ENCODE data around the gene LMNTD2. TPM values are rescaled to one million over a fixed set of nuclear protein-coding genes. Genes with fewer than 3 reads are reported as not detected.

The LMNTD2 gene
- total RNA-seq, 1 donor from 2014 or later: 19.3 TPM

DNA sequence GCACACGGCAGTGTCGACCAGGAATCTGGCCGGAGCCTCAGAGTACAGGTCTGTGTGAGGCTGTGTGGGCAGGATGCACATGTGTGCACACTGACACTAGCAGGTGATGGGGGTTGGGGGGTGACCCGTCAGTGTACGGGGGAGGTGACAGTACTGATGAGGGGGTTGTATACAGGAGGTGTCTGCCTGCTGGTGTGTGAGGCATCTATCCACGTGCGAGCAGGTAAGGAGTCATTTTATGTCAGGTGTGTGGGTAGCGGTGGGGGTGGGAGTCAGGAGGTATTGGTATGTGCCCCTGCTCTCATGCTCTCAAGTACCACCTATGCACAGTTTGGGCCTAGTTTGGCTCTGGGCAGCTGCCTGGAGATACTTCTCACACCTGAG, 11.3 kb upstream of the LMNTD2 start:
- Mint-ChIP-seq H3K4me3 (ENCODE audit: low read depth) (no peak overlapping the region), H3K9me3 (ENCODE audit: low read depth) (no peaks in the 10 kb centered on the region), H3K27ac (no peak overlapping the region), H3K36me3 (ENCODE audit: insufficient read depth) (no peaks in the 10 kb centered on the region), H3K27me3 (peaks cover 17% of the 10 kb centered on the region), H3K4me1 (ENCODE audit: low read depth) (peaks cover 12% of the 10 kb centered on the region)
- no peak for DNase-seq (ENCODE audit: low spot score, unreplicated experiment)
- no peak for TF ChIP-seq CTCF (IDR thresholded peaks at IDR 0.05; ENCODE audit: unreplicated experiment)

- Mint-ChIP-seq H3K27me3 (peaks cover 7% of the 10 kb centered on the region), H3K27ac (no peak overlapping the region), H3K9me3 (ENCODE audit: low read depth) (no peaks in the 10 kb centered on the region), H3K36me3 (ENCODE audit: insufficient read depth) (no peaks in the 10 kb centered on the region), H3K4me1 (ENCODE audit: low read depth) (peaks cover 3% of the 10 kb centered on the region), H3K4me3 (ENCODE audit: low read depth) (peak overlapping the region; percentile 73)
- no peak for DNase-seq (ENCODE audit: low spot score, unreplicated experiment)
- no peak for TF ChIP-seq CTCF (IDR thresholded peaks at IDR 0.05; ENCODE audit: unreplicated experiment)
These were observed 8.8 kb upstream of the LMNTD2 start for GRCh38 chr11:569158-569885.

GRCh38 chr11:568306-569157, 8.0 kb upstream of the LMNTD2 start:
- no peak overlapping the region for H3K27ac Mint-ChIP-seq
- H3K27me3 Mint-ChIP-seq: peaks cover 3% of the 10 kb centered on the region
- H3K36me3 Mint-ChIP-seq (ENCODE audit: insufficient read depth): peaks cover 1% of the 10 kb centered on the region
- no peaks in the 10 kb centered on the region for H3K9me3 Mint-ChIP-seq (ENCODE audit: low read depth)
- H3K4me3 Mint-ChIP-seq (ENCODE audit: low read depth): peak overlapping the region; percentile 73
- no peaks in the 10 kb centered on the region for H3K4me1 Mint-ChIP-seq (ENCODE audit: low read depth)
- no peak for TF ChIP-seq CTCF (IDR thresholded peaks at IDR 0.05; ENCODE audit: unreplicated experiment)
- peak; percentile 97 for DNase-seq (ENCODE audit: low spot score, unreplicated experiment)

DNA sequence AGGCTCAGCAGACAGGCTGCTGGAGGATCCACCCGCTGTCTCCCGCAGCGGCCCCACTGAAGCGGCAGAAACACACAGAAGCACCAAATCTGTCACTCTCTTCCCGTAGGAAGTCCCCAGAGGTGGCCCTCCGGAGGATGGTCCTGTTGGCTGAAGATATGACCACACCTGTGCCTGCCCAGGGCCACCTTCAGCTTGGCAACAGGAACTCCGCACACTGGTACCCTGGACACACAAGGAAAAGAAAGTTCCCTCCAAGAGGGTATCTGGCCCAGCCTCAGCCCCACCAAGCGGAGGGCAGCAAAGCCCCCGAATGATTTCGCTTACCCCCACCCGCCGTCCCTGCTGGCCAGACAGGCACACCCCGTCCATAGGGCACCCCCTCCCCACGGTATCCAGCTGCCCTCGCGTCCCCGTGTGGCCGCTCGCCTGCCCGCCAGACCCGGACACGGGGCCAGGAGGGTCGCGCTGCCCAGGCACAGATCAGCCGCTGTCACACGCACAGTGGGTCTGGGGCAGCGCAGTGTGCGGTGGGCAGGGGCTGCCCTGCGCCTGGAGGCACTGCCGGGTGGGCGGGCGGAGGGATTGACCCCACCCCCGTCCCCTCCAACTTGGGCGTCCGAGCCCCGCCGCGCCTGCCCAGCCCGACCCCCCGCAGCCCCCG, 7.2 kb upstream of the LMNTD2 start:
- H3K27ac Mint-ChIP-seq: peak overlapping the region; percentile 83
- H3K27me3 Mint-ChIP-seq: no peaks in the 10 kb centered on the region

More for the DNA sequence above, 7.2 kb upstream of the LMNTD2 start:
- H3K36me3 Mint-ChIP-seq (ENCODE audit: insufficient read depth): peaks cover 3% of the 10 kb centered on the region
- no peak for TF ChIP-seq CTCF (IDR thresholded peaks at IDR 0.05; ENCODE audit: unreplicated experiment)
- no peaks in the 10 kb centered on the region for H3K4me1 Mint-ChIP-seq (ENCODE audit: low read depth)
- DNase-seq (ENCODE audit: low spot score, unreplicated experiment): no peak
- H3K4me3 Mint-ChIP-seq (ENCODE audit: low read depth): peak overlapping the region; percentile 77
- no peaks in the 10 kb centered on the region for H3K9me3 Mint-ChIP-seq (ENCODE audit: low read depth)

Data from progenitor cell of endocrine pancreas (in vitro differentiated cells).